Tibial nerve (tissue), 4 donors: ENCODE data around the gene CCDC150.

ENCODE experiments used
- EP300 ChIP-seq, 2 donors: sonication (generic); formaldehyde crosslinking; IDR thresholded peaks; one replicate each; pipeline ENCODE4 v1.6.1; 2017; ENCODE audit warnings: antibody characterized with exemption in 2 of 2, mild to moderate bottlenecking in 1 of 2
- TF ChIP-seq, protein P1 (sequence below), 5 experiments: fragments of 200-600 bp in 3 of 5; fragments of 450-650 bp in 2 of 5; sonication (generic) in 3 of 5; IDR thresholded peaks; one replicate each; pipeline ENCODE4 v1.5.1; 2016 to 2019; ENCODE audit warnings: antibody characterized with exemption in 5 of 5, mild to moderate bottlenecking in 3 of 5, moderate library complexity in 2 of 5

DNA sequence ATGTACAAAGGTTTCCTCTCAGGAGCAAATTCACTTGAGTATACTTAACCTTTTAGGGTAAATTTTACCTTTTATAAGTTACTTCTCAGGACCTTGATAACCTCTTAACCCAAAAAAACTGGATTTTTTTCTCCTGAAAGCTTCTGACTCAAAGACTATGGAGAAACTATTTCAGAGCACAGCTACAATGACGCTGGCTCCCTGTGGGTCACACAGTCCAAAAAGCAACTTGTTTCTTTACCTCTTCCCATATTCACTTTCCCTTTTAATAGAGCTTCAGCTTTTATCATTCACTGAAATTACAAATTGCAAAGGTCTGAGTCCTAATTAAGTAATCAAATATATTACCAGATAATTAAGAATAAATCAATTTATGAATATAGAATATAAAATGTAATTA lies 127.6 kb downstream of the CCDC150 start:
- TF ChIP-seq, protein P1, sequence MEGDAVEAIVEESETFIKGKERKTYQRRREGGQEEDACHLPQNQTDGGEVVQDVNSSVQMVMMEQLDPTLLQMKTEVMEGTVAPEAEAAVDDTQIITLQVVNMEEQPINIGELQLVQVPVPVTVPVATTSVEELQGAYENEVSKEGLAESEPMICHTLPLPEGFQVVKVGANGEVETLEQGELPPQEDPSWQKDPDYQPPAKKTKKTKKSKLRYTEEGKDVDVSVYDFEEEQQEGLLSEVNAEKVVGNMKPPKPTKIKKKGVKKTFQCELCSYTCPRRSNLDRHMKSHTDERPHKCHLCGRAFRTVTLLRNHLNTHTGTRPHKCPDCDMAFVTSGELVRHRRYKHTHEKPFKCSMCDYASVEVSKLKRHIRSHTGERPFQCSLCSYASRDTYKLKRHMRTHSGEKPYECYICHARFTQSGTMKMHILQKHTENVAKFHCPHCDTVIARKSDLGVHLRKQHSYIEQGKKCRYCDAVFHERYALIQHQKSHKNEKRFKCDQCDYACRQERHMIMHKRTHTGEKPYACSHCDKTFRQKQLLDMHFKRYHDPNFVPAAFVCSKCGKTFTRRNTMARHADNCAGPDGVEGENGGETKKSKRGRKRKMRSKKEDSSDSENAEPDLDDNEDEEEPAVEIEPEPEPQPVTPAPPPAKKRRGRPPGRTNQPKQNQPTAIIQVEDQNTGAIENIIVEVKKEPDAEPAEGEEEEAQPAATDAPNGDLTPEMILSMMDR (IDR thresholded peaks at IDR 0.05), result no peak
- no peak for TF ChIP-seq EP300 (IDR thresholded peaks at IDR 0.05)
